Measurements from ENCODE around the gene PAWR.

PAWR gene

GRCh38 chr12:79560225-79560889 is 130.4 kb downstream of the PAWR start:
- TF ChIP-seq CTCF (IDR thresholded peaks at IDR 0.05; ENCODE audit: unreplicated experiment in 3 of 3), result no peak
- Mint-ChIP-seq H3K36me3 (ENCODE audit: low read depth) (peaks cover 31% of the 10 kb centered on the region), H3K9me3 (peaks cover 4% of the 10 kb centered on the region), H3K27ac (peak overlapping the region in 1 of 3 experiments; percentile 90), H3K27me3 (ENCODE audit: low read depth) (no peaks in the 10 kb centered on the region), H3K4me1 (peaks cover 32% of the 10 kb centered on the region), H3K4me3 (no peak overlapping the region)

- peaks cover 29% of the 10 kb centered on the region for H3K36me3 Mint-ChIP-seq (ENCODE audit: low read depth)
Measured at GRCh38 chr12:79559591-79559990, 131.2 kb downstream of the PAWR start.

GRCh38 chr12:79558924-79559469 is 131.8 kb downstream of the PAWR start:
- Mint-ChIP-seq H3K36me3 (ENCODE audit: low read depth) (peaks cover 24% of the 10 kb centered on the region), H3K4me3 (no peak overlapping the region), H3K9me3 (peaks cover 4% of the 10 kb centered on the region), H3K4me1 (peaks cover 36% of the 10 kb centered on the region), H3K27ac (peak overlapping the region; percentile 42 to 90 (median 43)), H3K27me3 (ENCODE audit: low read depth) (no peaks in the 10 kb centered on the region)
- TF ChIP-seq CTCF (IDR thresholded peaks at IDR 0.05; ENCODE audit: unreplicated experiment in 3 of 3), result no peak

More at GRCh38 chr12:79559591-79559990, 131.2 kb downstream of the PAWR start:
- Mint-ChIP-seq H3K4me1 (peaks cover 36% of the 10 kb centered on the region), H3K27ac (peak overlapping the region in 1 of 3 experiments; percentile 90), H3K4me3 (no peak overlapping the region), H3K9me3 (peaks cover 4% of the 10 kb centered on the region), H3K27me3 (ENCODE audit: low read depth) (no peaks in the 10 kb centered on the region)
- no peak for TF ChIP-seq CTCF (IDR thresholded peaks at IDR 0.05; ENCODE audit: unreplicated experiment in 3 of 3)

GRCh38 chr12:79557690-79558315 is 133.0 kb downstream of the PAWR start:
- Mint-ChIP-seq H3K4me1 (peaks cover 36% of the 10 kb centered on the region), H3K36me3 (ENCODE audit: low read depth) (peaks cover 18% of the 10 kb centered on the region), H3K27me3 (ENCODE audit: low read depth) (no peaks in the 10 kb centered on the region), H3K27ac (peak overlapping the region; percentile 43 to 94 (median 90)), H3K9me3 (no peaks in the 10 kb centered on the region), H3K4me3 (no peak overlapping the region)
- TF ChIP-seq CTCF (IDR thresholded peaks at IDR 0.05; ENCODE audit: unreplicated experiment in 3 of 3), result no peak

GRCh38 chr12:79555028-79555925 is 135.5 kb downstream of the PAWR start:
- Mint-ChIP-seq H3K36me3 (ENCODE audit: low read depth) (peaks cover 24% of the 10 kb centered on the region), H3K4me3 (peak overlapping the region in 1 of 3 experiments; percentile 12), H3K4me1 (peaks cover 36% of the 10 kb centered on the region), H3K27ac (peak overlapping the region; percentile 90 to 92 (median 90)), H3K27me3 (ENCODE audit: low read depth) (no peaks in the 10 kb centered on the region), H3K9me3 (no peaks in the 10 kb centered on the region)
- TF ChIP-seq CTCF (IDR thresholded peaks at IDR 0.05; ENCODE audit: unreplicated experiment in 3 of 3), result peak; percentile 62 to 70 (median 64)

Measured in nephron (organoid).